Gastrocnemius medialis (tissue), 4 donors: ENCODE results near the gene NDUFS5.

Source experiments
- CTCF ChIP-seq, 5 experiments: fragments of 450-650 bp in 3 of 5; fragments of 200-600 bp in 2 of 5; sonication (generic) in 2 of 5; IDR thresholded peaks in 4 of 5; conservative IDR thresholded peaks in 1 of 5; 1 replicate in 4 of 5; 2 replicates in 1 of 5; pipeline ENCODE4 v1.5.1; 2016 to 2019; ENCODE audit warnings: antibody characterized with exemption in 5 of 5, mild to moderate bottlenecking in 3 of 5, moderate library complexity in 3 of 5
- POLR2A ChIP-seq, 2 donors: fragments of 450-650 bp; IDR thresholded peaks; one replicate each; pipeline ENCODE4 v1.6.1; 2017; ENCODE audit warnings: antibody characterized with exemption in 2 of 2, mild to moderate bottlenecking in 2 of 2, moderate library complexity in 2 of 2

DNA sequence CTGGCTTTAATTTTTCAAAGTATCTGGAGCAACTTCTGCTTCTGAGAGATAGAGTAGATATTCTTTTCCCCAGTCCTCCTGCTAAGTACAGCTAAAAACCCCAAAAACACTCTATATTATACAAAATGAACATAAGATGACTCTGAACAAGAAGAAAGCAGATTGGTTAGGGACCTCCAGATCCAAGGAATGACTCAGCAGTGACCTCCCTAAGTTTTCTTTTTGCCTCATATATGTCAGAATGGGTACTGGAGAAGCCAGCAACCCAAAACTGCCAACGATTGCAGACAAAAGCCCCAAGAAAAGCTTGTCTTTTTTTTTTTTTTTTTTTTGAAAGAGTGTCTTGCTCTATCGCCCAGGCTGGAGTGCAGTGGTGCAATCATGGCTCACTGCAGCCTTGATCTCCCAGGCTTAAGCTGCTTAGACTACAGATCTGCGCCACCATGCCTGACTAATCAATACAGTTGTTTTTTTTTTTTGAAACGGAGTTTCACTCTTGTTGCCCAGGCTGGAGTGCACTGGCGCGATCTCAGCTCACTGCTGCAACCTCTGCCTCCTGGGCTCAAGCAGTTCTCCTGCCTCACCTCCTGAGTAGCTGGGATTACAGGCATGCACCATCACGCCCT, 22.7 kb downstream of the NDUFS5 start:
- TF ChIP-seq POLR2A (IDR thresholded peaks at IDR 0.05) = no peak
- TF ChIP-seq CTCF (IDR thresholded peaks at IDR 0.05 in 4 of 5, conservative IDR thresholded peaks at IDR 0.05 in 1 of 5) = no peak
